ENCODE measurements around the gene GSAP. TPM values are rescaled to one million over a fixed set of nuclear protein-coding genes. Genes with fewer than 3 reads are reported as not detected.
"Not testable (repeated sequence)": the region's sequence is repeated elsewhere in the genome, so short reads cannot be mapped to it uniquely, and the experiment has no call there.

The GSAP gene
- polyA plus RNA-seq, 5 donors, result 26.0 to 55.8 (median 47.7) TPM

- DNase-seq, result no peak
Observed at GRCh38 chr7:77289387-77289786, 126.8 kb downstream of the GSAP start.

- peak in 1 of 2 donors; percentile 7 for DNase-seq
Observed at GRCh38 chr7:77288676-77289320, 127.4 kb downstream of the GSAP start.

GRCh38 chr7:77284616-77285015, 131.5 kb downstream of the GSAP start:
- DNase-seq, result no peak

- DNase-seq, result no peak
Observed at GRCh38 chr7:77284005-77284404, 132.1 kb downstream of the GSAP start.

GRCh38 chr7:77282897-77283296, 133.3 kb downstream of the GSAP start:
- DNase-seq, result no peak

GRCh38 chr7:77281780-77282478, 134.2 kb downstream of the GSAP start:
- no peak for DNase-seq

GRCh38 chr7:77276120-77276519, 140.0 kb downstream of the GSAP start:
- no peak for DNase-seq

GRCh38 chr7:77275663-77276062, 140.5 kb downstream of the GSAP start:
- DNase-seq, result not testable (repeated sequence)

- no peak for DNase-seq
Observed at GRCh38 chr7:77271766-77272165, 144.4 kb downstream of the GSAP start.

- no peak for DNase-seq
Observed at GRCh38 chr7:77270094-77270480, 146.1 kb downstream of the GSAP start.

- DNase-seq, result no peak
Observed at GRCh38 chr7:77269360-77270093, 146.6 kb downstream of the GSAP start.

GRCh38 chr7:77266291-77266794, 149.8 kb downstream of the GSAP start:
- no peak for DNase-seq

- no peak for DNase-seq
Observed at GRCh38 chr7:77265666-77266065, 150.5 kb downstream of the GSAP start.

GRCh38 chr7:77262316-77262715, 153.8 kb downstream of the GSAP start:
- DNase-seq, result no peak

Other genes starting within 250 kb of the GSAP start
- 1 to 10 TPM; 5.5 to 9.2 (median 8.3) TPM for gene FGL2, start 216.5 kb downstream of the GSAP start, polyA plus RNA-seq (ENCODE audit: insufficient read depth in 1 of 5, insufficient read length in 5 of 5, low replicate concordance in 1 of 5)
- 100 to 1,000 TPM in 4 of 5 donors, 10 to 100 TPM in 1; 92.9 to 154 (median 143) TPM for gene PTPN12, start 120.9 kb upstream of the GSAP start, polyA plus RNA-seq (ENCODE audit: insufficient read depth in 1 of 5, insufficient read length in 5 of 5, low replicate concordance in 1 of 5)

All from right lung (tissue), 5 donors.